Kidney tubule cell (primary cell): Measurements from ENCODE around the gene L3MBTL1.

Experiments
- DNase-seq: peaks from one replicate; pipeline ENCODE4 v3.0.0-alpha.2; 2018; ENCODE audit warnings: low spot score

The L3MBTL1 gene

DNA sequence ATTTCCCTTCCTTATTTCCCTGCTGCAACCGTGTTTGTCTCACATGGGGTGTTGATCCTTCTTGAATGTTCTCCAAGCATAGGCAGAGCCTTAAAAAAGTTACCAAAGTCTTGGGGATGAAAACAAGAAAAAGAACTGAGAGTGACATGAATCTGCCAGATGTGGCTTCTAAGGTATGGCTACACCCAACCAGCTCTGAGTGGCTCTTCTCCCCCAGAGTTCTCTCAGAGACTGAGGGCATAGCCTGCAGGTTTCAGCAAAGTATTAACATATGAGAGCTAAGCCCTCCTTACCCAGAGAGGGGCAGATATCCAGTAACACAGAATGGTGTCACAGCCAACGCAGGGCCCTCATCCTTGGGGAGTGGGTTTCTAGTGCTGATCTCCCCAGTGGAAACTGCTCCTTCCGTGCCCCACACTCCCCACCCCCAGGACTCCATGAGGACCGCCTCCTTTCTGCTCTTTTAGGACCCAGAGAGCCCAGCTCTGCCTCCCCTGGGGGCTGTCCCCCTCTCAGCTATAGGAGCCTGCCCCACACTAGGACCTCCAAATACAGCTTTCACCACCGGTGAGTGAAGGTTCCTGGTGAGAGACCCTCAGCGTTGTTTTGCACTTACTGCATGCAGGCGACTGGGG is 28.0 kb downstream of the L3MBTL1 start:
- no peak for DNase-seq

DNA sequence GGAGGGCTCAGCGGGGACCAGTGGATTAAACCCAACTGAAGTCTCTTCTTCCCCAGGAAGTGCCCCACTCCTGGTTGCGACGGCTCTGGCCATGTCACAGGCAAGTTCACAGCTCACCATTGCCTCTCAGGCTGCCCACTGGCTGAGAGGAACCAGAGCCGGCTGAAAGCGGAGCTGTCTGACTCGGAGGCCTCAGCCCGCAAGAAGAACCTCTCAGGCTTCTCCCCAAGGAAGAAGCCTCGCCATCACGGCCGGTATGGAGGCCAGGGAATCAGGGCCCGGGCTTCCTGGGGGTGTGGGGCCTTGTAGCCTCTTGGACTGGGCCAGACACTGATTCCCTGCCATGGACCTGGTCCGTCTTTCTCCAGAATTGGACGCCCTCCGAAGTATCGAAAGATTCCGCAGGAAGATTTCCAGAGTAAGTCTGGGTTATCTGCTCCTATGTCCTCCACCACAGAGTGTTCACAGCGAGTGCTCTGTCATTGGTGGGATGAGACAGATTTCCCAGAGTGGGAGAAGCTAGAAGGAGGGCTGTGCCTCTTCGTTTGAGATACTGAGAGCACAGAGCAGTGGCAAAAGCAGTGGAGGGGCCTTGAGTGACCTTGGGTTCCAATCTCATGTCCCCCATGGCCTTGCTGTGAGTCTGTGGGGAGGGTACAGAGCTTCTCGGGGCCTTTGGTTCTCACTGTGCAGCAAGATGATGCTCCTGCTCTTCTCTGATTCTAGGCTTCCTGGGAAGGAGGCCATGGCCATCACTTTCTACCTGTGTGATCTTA is 28.7 kb downstream of the L3MBTL1 start:
- no peak for DNase-seq

DNA sequence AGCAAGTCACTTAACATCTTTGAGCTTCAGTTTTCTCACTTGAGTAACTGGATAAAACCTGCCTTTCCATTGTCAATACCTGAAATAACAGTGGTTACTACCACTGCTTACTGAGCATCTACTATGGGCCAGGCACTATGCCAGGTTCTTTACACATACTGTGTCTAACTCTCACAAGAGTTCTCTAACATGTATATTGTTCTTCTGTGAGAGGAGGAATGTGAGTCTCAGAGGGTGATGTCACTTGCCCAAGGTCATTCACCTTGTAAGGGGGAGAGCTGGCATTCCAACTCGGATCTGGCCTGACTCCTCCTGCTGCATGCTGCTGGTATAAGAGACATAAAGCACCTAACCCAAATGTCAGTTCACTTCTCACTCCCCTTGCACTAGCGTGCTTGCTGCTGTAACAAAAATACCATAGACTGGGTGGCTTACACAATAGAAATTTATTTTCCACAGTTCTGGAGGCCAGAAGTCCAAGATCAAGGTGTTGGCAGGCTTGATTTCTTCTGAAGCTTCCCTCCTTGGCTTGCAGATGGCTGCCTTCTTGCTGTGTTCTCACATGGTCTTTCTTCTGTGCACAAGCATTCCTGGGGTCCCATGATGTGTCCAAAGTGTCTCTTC is 29.4 kb downstream of the L3MBTL1 start:
- DNase-seq = peak; percentile 63

DNA sequence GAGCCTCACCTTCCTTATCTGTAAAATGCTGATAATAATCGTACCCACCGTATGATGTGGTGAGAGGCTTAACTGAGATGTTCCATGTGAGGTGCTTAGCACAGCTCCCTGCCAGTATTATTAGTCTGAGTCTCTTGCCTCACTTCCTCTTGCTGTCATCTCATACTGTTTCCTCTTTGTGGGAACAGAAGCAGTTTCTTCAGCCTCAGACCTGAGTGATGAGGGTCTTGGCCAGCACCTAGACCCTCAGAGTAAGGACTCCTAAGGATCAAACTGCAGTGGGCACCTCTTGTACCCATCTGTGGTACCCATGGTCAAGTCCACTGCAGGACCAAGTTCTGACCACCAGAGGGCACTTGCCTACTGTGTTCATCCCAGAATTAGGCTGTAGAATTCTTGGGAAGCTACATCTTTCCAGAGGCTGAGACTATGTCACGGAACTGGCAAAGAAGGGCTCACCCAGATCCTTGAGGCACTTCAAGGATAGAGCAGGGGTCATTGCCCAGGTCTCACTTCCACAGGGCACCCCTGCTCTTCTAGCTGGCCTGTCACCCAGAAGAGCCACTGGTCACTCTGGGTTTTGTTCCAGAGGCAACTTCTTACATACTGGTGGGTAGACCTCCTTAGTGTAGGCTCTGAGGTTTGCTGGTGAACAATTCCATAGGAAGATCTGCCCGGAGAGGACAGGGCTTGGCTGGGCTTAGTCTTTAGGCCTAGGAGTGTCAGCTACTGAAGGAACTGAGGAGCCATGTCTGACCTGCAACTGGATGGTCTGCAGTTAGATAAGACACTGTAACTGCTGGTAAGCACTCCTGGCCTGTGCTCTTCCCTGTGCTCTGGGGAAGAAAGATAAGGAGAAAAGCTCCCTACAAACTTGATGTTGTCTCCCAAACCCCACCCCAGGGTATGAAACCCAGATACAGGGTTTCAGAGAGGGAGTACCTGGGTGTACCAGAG is 30.7 kb downstream of the L3MBTL1 start:
- peak; percentile 66 for DNase-seq

GRCh38 chr20:43538878-43539700 is 31.6 kb downstream of the L3MBTL1 start:
- peak; percentile 39 for DNase-seq

DNA sequence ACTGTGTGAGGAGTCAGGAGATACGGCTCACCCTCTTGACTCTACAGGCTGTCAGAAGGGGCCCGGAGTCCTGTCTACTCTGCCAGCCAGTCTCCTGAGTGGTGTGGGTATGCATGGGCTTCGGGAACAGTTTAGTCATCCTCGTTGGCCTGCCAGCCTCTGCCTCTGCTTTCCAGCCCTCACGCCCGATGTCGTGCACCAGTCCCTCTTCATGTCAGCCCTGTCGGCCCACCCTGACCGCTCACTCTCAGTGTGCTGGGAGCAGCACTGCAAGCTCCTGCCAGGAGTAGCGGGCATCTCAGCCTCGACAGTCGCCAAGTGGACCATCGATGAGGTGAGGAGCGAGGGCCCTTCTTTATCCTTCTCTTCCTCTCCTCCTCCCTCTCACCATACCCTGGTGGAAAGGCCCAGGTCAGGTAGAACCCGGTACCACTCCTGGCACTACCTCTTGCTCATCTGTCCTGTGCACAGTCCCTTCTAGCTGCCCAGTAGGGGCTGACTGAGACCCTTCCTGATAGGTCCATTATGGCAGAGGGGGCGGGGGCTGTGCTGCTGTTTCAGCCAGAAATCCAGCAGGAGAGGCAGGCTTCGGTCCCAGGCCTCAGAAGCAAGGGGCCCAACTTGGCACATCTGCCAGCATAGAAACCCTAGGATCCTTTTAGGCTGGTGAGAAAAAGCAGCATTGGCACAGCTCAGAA is 32.6 kb downstream of the L3MBTL1 start:
- no peak for DNase-seq

GRCh38 chr20:43540673-43541060 is 33.2 kb downstream of the L3MBTL1 start:
- no peak for DNase-seq

DNA sequence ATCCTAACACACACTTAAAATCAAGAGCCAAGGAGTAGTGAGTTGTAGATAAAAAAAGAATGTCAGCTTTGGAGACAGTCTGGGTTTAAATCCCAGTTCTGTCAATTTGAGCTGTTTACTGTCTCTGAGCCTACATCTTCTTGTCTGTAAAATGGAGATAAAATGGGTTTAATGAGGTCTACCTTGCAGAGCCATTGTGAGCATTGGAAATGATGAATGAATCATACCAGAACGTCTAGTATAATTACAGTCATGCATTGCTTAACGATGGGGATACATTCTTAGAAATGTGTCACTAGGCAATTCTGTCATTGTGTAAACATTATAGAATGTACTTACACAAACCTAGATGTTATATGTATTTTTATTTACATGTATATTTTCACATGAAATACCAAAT is 33.7 kb downstream of the L3MBTL1 start:
- peak; percentile 30 for DNase-seq

GRCh38 chr20:43542161-43542560 is 34.7 kb downstream of the L3MBTL1 start:
- no peak for DNase-seq

DNA sequence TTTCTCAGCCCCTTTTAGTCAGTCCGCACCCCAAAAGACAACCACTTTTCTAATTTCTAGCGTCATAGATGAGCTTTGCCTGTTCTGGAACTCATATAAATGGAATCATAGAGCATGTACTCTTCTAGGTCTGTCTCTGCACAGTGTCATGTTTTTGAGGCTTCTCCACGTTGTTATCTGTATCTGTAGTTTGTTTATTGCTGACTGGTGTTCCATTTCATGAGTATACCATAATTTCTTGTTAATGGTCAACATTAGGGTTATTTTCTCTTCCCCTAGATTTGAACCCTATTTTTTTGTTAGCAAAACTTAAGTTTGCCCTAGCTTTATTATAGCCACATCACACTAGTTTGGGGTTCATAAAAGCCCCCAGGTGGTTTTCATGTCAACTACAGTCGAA is 35.2 kb downstream of the L3MBTL1 start:
- no peak for DNase-seq

GRCh38 chr20:43543138-43543537 is 35.6 kb downstream of the L3MBTL1 start:
- DNase-seq = no peak

- DNase-seq = no peak
These were observed 37.0 kb downstream of the L3MBTL1 start for GRCh38 chr20:43544501-43544900.

DNA sequence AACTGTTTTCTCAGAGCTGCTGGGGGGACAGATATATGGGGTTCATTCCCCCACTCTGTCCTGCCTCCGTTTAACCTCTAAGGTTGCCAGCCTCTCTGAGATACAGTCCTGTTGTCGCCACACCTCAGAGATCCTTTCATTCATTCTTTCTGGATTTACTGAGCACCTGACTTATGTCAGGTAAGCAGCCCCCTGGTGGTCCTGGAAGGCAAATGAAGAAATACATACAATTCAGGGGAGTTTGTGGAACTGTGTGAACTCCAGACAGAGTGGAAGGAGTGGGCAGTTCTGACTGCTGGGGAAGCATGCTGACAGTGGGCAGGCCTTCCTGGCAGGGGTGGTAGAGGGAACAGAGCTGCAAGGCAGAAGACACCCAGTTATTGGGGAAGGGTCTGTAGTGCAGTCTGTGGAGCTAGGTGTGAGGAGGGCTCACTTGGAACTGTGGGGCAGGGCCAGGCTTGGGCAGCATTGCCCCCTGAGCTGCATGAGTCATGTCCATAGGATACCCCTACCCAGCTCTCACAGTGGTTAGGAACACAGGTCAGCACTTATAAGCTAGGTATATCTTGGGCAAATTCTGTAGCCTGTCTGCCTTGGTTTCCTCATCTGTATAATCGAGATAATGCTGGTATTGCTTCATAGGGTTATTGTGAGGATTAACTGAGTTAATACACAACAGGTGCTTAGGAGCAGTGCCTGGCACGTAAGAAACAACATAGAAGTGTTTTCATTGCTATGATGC is 38.5 kb downstream of the L3MBTL1 start:
- no peak for DNase-seq

DNA sequence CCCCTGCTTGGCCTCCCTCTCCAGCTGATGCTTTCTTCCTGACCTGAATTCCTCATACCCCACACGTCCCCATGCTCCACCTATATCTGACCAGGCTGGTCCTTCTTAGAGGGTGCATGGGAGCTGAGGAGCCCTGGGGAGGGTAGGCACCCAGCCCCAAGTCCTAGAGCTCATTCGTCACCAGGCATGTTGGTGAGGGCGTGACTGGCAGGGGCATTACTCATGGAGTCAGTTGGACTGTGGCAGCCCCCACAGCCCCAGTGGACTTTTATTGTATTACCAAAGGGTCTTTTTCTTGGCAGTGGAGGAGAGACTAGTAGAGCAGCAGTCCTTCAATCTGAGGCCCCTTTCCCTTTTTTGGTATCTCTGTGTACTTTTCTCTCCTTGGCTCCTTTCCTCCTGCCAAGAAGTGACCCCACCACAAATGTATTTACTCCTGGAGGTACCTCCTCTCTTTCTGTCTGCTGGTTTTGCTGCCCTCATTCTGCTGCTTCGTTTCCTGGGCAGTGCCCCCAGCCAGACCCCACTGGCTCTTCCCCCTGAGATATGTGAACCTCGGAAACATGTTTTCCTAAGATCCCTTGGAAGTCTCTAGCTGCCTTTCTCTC is 40.9 kb downstream of the L3MBTL1 start:
- no peak for DNase-seq

GRCh38 chr20:43549416-43550065 is 42.0 kb downstream of the L3MBTL1 start:
- no peak for DNase-seq

GRCh38 chr20:43550456-43550855 is 43.0 kb downstream of the L3MBTL1 start:
- DNase-seq = no peak

DNA sequence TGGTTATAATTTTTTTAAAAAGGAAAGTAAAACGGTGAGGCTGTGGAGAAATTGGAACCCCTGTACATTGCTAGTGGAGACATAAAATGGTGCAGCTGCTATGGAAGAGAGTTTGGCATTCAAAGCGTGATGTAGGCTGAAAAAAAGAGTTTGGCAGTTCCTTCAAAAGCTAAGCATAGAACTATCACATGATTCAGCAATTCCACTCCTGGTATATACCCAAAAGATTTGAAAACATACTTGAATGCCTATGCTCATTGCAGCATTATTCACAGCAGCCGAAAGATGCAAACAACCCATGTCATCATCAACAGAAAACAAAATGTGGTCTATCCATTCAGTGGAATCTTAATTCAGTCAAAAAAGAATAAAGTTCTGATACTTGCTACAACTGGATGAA is 46.9 kb downstream of the L3MBTL1 start:
- no peak for DNase-seq

DNA sequence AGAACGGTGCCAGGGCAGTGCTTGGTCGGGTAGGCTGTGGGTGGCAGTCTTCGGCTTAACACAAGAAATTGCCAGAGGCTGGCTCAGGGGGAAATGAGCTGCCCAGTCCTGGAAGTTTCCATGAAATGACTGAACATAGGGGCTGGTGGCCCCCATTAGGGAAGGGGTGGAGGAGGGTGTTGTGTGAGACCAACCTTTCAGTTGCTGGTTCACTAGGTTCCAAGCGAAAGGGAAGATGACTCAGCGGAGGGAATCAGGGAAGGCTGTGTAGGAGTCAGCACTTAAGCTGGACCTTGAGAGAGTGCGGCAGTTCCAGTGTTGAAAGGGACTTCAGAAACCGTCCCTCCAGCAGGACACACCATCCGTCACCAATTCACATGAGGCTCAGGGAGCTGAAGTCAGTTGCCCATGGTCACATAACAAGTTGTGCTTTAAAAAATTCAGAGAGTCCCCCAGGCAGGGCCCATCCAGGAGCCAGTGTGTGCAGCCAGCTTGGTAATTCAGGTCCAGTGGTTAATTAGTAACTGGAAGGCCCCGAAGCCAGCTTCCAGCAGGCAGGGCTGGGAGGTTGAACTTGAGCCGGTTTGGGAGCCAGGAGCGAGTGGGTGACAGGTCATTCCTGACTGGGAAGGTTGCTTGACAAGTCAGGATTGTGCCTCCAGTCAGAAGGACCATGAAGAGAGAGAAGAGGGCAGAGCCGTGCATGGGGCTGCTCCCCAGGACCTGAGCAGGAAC is 51.1 kb downstream of the L3MBTL1 start, which contains the start of gene SGK2:
TSS of gene SGK2 (plus strand) at position 616 of the 735 bp plus-strand sequence. CDS start 7,469 bp downstream, outside the sequence.
- DNase-seq = peak; percentile 94
